ENCODE data around the gene SLC66A1.

Gene SLC66A1

DNA sequence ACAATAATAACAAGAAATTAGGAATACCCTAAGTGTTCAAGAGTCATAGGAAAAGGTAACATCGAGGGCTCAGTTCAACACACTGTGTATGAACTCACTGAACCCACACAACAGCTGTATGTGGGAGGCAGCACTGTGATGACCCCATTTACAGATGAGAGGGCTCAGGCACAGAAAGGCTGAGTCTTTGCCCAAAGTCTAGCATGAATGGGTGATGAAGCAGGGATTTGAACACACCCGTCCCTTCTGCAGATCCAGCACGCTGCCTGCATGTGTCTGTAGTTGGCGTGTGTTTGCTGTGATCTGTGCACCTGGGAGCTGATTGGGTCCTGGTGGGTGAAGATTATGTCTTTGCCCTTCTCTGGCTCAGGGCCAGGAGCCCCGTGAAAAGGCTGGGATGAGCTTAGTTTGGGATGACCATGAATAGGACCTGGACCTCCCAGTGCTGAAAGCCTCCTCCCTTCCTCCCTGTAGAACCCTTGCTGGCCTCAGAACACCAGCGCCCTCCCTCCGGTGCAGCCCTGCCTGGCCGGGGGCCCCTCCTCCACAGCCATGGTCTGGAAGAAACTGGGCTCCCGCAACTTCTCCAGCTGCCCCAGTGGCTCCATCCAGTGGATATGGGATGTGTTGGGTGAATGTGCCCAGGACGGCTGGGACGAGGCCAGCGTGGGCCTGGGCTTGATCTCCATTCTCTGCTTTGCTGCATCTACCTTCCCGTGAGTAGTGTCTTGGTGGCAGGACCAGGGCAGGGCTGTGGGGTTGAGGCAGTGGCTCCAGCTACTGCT lies 5.2 kb downstream of the SLC66A1 start:
- H3K27ac ChIP-seq: no peak overlapping the region
- no peak for TF ChIP-seq CTCF (conservative IDR thresholded peaks at IDR 0.05)

GRCh38 chr1:19319196-19319595 lies 7.1 kb downstream of the SLC66A1 start:
- no peak overlapping the region for H3K27ac ChIP-seq
- TF ChIP-seq CTCF (conservative IDR thresholded peaks at IDR 0.05): no peak

DNA sequence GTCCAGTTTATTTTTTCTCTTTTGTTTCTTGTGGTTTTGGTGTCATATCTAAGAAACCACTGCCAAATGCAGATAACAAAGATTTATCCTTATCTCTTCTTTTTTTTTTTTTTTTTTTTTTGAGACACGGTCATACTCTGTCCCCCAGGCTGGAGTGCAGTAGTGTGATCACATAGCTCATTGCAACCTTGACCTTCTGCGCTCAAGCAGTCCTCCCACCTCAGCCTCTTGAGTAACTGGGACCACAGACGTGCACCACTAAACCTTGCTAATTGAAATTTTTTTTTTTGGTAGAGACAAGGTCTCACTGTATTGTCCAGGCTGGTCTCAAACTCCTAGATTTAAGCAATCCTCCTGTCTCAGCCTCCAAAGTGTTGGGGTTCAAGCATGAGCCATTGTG lies 8.9 kb downstream of the SLC66A1 start:
- no peak overlapping the region for H3K27ac ChIP-seq
- no peak for TF ChIP-seq CTCF (conservative IDR thresholded peaks at IDR 0.05)

GRCh38 chr1:19322481-19322880 lies 10.4 kb downstream of the SLC66A1 start:
- no peak for TF ChIP-seq CTCF (conservative IDR thresholded peaks at IDR 0.05)
- no peak overlapping the region for H3K27ac ChIP-seq

DNA sequence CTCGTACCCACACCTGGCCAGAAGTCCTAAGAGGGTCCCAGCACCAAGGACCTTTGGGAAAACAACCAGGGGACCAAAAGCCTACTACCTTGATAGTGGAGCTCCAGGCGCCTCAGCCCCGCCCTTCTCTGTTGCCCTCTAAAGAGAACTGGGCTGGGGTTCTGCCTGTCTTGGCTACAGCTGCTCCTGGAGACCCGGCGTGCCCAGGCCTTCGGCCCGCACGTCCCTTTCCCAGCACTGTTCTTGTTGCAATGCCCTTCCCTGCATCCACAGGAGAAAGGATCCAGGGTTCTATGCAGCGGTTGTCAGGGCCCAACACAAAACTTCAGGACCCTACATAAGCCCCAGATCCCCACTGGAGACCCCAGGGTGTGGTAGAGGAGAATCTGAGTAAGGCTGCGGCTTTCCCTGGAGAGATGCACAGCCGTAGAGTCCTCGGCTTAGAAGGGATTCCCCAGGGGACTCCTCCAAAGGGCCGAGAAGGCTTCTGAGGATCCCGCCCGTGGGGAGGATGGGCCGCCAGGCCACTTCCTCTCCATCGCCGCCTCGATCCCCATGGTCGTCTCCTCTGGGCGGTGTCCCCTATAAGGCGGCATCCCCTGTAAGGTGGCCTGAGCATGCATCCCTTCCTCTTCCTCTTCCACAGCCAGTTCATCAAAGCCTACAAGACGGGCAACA lies 12.0 kb downstream of the SLC66A1 start:
- no peak for TF ChIP-seq CTCF (conservative IDR thresholded peaks at IDR 0.05)
- H3K27ac ChIP-seq: no peak overlapping the region

DNA sequence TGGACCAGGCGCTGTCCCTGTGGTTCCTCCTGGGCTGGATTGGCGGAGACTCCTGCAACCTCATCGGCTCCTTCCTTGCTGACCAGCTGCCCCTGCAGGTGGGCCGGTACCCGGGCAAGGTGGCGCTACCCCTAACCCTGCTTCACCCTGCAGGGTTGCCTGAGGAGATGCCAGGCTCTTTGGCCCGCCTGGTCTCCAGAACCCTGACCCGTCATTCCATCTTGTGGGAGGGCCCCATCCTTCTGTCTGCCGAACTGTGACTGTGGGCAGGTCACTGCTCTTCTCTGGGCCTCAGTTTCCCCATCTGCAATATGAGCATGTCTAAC lies 12.5 kb downstream of the SLC66A1 start:
- no peak for TF ChIP-seq CTCF (conservative IDR thresholded peaks at IDR 0.05)
- H3K27ac ChIP-seq: no peak overlapping the region

GRCh38 chr1:19325368-19325957 lies 13.3 kb downstream of the SLC66A1 start:
- H3K27ac ChIP-seq: no peak overlapping the region
- TF ChIP-seq CTCF (conservative IDR thresholded peaks at IDR 0.05): no peak

Measured in VCaP (cell line).